GM19438 (cell line): ENCODE measurements around the gene LRBA.
"Not testable (repeated sequence)": the region's sequence is repeated elsewhere in the genome, so short reads cannot be mapped to it uniquely, and the experiment has no call there.

Source experiments
- ATAC-seq: cut with Tn5 transposase; IDR thresholded peaks from one replicate; pipeline ENCODE4 v1.9.1; 2021; ENCODE audit warnings: low read depth; ENCODE audit not compliant: unreplicated experiment

LRBA gene

DNA sequence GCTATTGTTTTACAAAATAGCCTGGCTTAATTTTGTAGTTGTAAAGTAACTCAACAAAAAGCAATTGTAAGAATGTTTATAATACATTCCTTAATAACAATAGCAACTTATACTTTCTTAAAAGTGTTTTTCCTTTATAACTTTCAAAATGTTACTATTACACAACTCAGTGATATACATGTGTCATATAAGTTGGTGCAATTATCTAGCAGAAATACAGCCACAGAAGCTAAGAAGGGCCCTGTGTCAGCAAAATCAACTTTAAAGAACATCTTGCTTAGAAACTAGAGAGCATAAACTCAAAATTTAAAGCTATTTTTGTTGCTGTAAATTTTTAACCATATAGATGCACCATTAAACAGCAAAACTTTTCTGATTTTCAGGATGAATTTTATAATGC, 474.5 kb downstream of the LRBA start:
- ATAC-seq, result no peak

GRCh38 chr4:150537911-150538310, 477.2 kb downstream of the LRBA start:
- ATAC-seq, result not testable (repeated sequence)

GRCh38 chr4:150534818-150535217, 480.3 kb downstream of the LRBA start:
- no peak for ATAC-seq

DNA sequence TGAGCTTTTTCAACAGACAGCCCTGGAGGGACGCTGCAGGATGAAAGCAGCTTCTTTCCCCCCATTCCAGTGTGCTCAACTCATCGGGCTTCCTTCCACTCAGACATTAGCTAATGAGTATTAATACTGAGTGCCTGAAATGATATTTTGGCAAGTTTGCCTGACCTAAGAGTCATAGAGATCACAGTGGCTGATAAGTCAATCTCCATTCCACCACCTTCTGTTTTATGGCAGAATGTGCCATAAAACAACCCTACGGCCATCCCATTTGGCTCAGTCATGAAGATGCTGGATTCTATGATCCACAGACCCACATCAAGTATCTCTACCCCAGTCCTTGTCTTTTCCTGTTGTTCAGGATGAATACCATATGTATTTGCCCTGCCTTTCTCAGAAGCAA, 481.4 kb downstream of the LRBA start:
- ATAC-seq, result no peak

- no peak for ATAC-seq
Observed at GRCh38 chr4:150525321-150525868, 489.7 kb downstream of the LRBA start.

GRCh38 chr4:150518559-150518958, 496.5 kb downstream of the LRBA start:
- no peak for ATAC-seq

DNA sequence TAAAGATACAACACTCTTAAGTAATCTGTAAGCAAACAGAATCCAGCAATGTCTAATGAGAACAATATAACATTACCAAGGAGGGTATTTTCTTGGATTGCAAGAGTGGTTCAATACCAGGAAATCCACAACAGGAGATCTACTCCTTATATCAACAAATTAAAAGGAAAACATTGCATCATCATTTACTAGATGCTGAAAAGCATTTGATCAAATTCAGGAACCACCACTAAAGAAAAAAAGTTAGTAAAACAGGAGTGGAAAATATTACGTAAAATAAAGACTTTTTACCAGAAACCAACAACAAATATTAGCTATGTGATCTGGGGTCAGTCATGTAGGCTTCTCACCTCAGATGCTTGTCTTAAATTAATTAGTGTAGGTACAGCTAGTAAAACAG, 499.9 kb downstream of the LRBA start:
- ATAC-seq, result no peak

DNA sequence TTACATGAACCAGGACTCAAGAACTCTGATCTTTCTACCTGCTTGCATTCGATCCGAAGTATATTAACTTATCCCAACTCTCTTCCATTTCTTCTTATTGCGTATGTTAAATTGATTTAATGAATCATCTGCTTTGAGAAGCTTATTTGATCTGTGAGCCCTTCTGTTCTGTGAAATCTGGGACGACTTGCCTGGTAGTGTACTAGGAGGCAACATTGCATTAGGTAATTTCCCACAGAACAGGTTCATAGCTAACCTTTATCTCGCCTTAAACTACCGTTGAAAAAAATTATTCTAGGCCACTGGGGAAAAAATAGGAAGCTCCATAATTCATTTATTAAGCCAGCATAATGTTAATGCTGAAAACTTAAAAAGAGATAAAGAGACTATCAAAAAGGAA, 500.4 kb downstream of the LRBA start:
- ATAC-seq, result no peak

DNA sequence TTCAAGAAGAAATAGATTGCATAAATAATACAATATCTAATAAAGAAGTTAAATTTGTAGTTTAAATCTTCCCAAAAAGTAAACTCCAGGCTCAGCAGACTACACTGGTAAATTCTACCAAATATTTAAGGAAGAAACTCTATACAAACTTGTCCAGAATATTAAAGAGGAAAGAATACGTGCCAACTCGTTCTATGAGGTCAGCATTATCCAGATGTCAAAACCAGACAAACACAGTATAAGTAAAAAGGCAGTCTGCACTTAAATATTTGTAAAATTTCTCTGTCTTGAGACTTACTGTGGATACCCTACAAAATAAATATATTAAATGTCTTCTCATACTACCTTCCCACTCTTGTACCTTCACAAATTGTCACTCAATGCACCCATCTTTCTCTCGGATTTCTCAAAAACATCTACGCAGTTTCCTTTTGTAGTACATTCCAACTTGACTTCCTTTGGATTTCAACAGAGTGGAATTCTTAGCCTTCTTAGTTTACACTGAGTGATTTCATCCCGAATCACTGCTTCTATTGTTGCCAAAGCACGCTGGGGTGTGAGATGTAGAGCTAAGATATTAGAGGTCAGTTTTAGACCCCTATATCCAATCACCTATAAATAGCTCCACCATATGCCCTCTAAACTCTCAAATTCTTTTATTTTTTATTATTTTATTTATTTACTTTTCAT, 504.8 kb downstream of the LRBA start:
- no peak for ATAC-seq

- not testable (repeated sequence) for ATAC-seq
Observed at GRCh38 chr4:150507656-150508055, 507.4 kb downstream of the LRBA start.

GRCh38 chr4:150501983-150502382, 513.1 kb downstream of the LRBA start:
- ATAC-seq, result no peak

DNA sequence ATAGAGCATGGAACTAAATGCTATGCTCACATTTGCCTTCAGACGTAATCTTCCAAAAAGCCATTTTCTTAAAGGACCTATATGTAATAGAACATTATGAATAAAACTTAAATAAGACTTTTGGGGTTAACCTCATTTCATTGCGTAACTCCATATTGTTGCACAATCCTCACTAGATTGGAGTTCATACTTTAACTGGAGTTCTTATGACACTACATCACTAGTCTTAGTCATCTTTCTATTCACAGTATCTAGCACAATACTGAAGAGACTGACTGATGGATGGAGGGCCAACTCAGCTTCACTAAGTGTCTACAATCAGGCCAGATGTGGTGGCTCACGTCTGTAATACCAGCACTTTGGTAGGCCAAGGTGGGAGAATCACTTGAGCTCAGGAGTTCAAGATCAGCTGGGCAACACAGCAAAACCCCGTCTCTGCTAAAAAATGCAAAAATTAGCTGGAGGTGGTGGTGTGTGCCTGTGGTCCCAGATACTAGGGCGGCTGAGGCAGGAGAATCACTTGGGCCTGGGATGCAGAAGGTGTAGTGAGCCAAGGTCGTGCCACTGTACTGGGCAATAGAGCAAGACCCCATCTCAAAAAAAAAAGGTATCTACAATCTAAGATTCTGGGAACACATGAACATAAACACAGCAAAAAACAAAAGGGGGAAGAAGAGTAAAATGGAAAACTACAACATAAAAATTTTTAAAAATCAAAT, 513.9 kb downstream of the LRBA start:
- no peak for ATAC-seq

GRCh38 chr4:150497612-150498011, 517.5 kb downstream of the LRBA start:
- no peak for ATAC-seq

DNA sequence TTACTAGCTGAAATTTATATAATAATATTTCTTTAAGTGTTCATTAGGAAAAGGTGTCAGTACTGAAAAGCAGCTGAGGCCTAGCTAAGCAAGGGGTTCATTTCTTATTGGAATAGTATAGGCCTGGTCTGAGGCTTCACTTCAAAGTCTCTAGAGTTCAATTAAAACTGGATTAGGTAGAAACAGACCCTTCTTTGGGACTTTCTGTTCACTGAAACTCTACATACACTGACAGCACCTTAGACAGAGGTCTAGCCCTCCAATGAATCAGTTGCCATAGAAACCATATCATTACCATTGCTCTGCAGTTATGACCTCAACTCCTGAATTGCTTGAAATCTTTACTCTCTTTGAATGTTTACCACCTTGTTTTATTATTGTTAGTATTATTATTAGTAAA, 519.5 kb downstream of the LRBA start:
- no peak for ATAC-seq

DNA sequence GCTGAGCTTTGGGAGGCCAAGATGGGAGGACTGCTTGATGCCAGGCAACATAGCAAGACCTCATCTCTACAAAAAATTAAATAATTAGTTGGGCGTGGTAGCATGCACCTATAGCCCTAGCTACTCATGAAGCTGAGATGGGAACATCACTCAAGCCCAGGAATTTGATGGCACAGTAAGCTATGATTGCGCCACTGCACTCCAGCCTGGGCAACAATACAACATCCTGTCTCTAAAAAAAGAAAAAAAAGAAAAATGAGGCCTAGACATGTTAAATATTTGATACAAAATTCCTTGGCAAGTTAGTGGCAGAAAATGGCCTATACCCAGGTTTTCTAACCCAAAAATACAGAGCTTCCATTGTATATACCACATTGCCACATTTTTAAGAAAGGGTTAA, 521.2 kb downstream of the LRBA start:
- ATAC-seq, result no peak

GRCh38 chr4:150491132-150492049, 523.7 kb downstream of the LRBA start:
- no peak for ATAC-seq

GRCh38 chr4:150482581-150482980, 532.5 kb downstream of the LRBA start:
- ATAC-seq, result no peak

GRCh38 chr4:150479657-150480056, 535.4 kb downstream of the LRBA start:
- ATAC-seq, result no peak

- ATAC-seq, result no peak
Observed at GRCh38 chr4:150477869-150478268, 537.2 kb downstream of the LRBA start.

DNA sequence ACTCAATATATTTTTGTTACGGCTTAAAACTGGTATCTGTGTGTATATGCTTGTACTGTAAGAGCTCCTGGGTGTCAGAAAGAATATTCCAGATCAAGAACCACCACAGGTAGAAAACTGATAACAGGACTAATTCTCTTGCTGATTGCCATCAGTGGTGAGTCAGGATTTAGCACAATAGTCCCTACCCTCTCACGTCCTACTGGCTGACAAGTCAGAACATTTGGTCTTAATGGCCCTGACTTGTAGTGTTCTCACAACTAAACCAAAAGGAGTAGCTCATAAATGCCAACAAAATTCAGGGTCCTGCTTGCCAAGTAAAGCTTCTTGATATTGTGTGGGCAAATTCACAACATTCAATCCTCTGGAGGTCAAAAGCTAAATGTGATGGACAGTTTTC, 538.3 kb downstream of the LRBA start:
- ATAC-seq, result no peak

- ATAC-seq, result no peak
Observed at GRCh38 chr4:150475763-150476162, 539.3 kb downstream of the LRBA start.
